ENCODE results near the gene PLEKHG5.

DNA sequence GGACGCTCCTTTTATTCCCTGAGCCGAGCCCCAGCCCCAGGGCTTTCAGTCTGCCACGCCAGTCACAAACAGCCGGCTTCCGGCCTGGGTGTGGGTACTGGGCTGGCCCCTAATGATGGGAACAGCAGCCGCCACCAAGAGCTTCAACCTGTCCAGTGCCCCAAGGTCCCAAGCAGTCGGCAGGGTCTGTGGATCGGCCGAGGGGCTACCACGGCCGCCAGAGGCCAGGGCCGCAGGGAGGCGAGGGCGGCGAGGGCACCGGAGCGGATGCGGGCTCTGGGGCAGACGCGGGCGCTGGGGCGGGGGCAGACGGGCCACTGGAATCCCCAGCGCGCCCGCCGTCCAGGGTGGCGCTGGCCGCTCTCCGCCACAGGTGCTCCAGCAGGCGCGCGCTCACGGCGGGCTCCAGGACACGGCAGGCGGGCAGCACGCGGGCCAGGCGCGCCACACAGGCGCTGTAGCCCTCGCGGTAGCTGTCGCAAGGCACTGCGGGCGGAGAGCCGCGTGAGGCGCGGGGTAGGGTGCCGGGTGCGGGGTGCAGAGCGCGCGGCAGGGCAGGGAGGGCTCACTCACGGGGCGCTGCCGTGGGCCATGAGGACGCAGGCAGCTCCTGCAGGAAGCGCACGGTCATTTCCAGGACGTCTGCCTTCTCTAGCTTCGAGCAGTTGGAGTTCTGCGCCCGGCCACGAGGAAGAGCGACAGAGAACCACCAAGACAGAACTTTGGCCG, 72.6 kb downstream of the PLEKHG5 start:
- TF ChIP-seq POLR2A (IDR thresholded peaks at IDR 0.05) = no peak
- TF ChIP-seq, protein P1, sequence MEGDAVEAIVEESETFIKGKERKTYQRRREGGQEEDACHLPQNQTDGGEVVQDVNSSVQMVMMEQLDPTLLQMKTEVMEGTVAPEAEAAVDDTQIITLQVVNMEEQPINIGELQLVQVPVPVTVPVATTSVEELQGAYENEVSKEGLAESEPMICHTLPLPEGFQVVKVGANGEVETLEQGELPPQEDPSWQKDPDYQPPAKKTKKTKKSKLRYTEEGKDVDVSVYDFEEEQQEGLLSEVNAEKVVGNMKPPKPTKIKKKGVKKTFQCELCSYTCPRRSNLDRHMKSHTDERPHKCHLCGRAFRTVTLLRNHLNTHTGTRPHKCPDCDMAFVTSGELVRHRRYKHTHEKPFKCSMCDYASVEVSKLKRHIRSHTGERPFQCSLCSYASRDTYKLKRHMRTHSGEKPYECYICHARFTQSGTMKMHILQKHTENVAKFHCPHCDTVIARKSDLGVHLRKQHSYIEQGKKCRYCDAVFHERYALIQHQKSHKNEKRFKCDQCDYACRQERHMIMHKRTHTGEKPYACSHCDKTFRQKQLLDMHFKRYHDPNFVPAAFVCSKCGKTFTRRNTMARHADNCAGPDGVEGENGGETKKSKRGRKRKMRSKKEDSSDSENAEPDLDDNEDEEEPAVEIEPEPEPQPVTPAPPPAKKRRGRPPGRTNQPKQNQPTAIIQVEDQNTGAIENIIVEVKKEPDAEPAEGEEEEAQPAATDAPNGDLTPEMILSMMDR (IDR thresholded peaks at IDR 0.05) = no peak

Measured in vagina (tissue), 2 donors.